Trophoblast cell (in vitro differentiated cells and primary cell): ENCODE results near the gene FASTKD3.

ENCODE experiments used
- DNase-seq, 2 donors: peaks; one replicate each; pipeline ENCODE4 v3.0.0-alpha.2; 2016
- H2AFZ ChIP-seq: 2 replicates; pipeline ENCODE4 v1.6.1; 2013; ENCODE audit warnings: low read length, moderate library complexity, mild to moderate bottlenecking; ENCODE audit not compliant: insufficient read depth, poor library complexity
- H2AK5ac ChIP-seq: 2 replicates; pipeline ENCODE4 v1.6.1; 2013; ENCODE audit warnings: mild to moderate bottlenecking, low read length
- H2BK120ac ChIP-seq: 2 replicates; pipeline ENCODE4 v1.6.1; 2013; ENCODE audit warnings: low read length, mild to moderate bottlenecking, moderate library complexity; ENCODE audit not compliant: insufficient read depth, poor library complexity
- H2BK12ac ChIP-seq: 2 replicates; pipeline ENCODE4 v1.6.1; 2013; ENCODE audit warnings: mild to moderate bottlenecking, low read length, moderate library complexity
- H2BK5ac ChIP-seq: 2 replicates; pipeline ENCODE4 v1.6.1; 2013; ENCODE audit warnings: low read length, low read depth, moderate library complexity, mild to moderate bottlenecking; ENCODE audit not compliant: poor library complexity
- H3K14ac ChIP-seq: 2 replicates; pipeline ENCODE4 v1.6.1; 2013; ENCODE audit warnings: mild to moderate bottlenecking, low read length
- H3K18ac ChIP-seq: 2 replicates; pipeline ENCODE4 v1.6.1; 2013; ENCODE audit warnings: mild to moderate bottlenecking, low read length
- H3K23ac ChIP-seq: 2 replicates; pipeline ENCODE4 v1.6.1; 2013; ENCODE audit warnings: low read length
- H3K27ac ChIP-seq: 2 replicates; pipeline ENCODE4 v1.5.1; 2013; ENCODE audit warnings: low read depth, mild to moderate bottlenecking, inconsistent platforms, low read length, moderate library complexity
- H3K27me3 ChIP-seq: 2 replicates; pipeline ENCODE4 v1.6.1; 2013; ENCODE audit warnings: inconsistent platforms, mild to moderate bottlenecking, low read length, moderate library complexity; ENCODE audit not compliant: insufficient read depth
- H3K36me3 ChIP-seq, 2 experiments: 1 replicate in 1 of 2; 2 replicates in 1 of 2; pipeline ENCODE4 v1.6.1; 2013; ENCODE audit warnings: low read length in 2 of 2, mild to moderate bottlenecking in 2 of 2, moderate library complexity in 1 of 2; ENCODE audit not compliant: insufficient read depth in 2 of 2, control insufficient read depth in 1 of 2
- H3K4ac ChIP-seq: 2 replicates; pipeline ENCODE4 v1.6.1; 2013; ENCODE audit warnings: low read depth, mild to moderate bottlenecking, low read length, moderate library complexity
- H3K4me1 ChIP-seq, 2 experiments: 1 replicate in 1 of 2; 2 replicates in 1 of 2; pipeline ENCODE4 v1.6.1; 2013; ENCODE audit warnings: low read length in 2 of 2, mild to moderate bottlenecking in 2 of 2, moderate library complexity in 1 of 2; ENCODE audit not compliant: insufficient read depth in 2 of 2, control insufficient read depth in 1 of 2
- H3K4me2 ChIP-seq: 2 replicates; pipeline ENCODE4 v1.6.1; 2013; ENCODE audit warnings: inconsistent platforms, mild to moderate bottlenecking, low read length, moderate library complexity
- H3K4me3 ChIP-seq: 2 replicates; pipeline ENCODE4 v1.5.1; 2013; ENCODE audit warnings: mild to moderate bottlenecking, low read depth, low read length, inconsistent platforms
- H3K79me1 ChIP-seq: one replicate; pipeline ENCODE4 v1.6.1; 2013; ENCODE audit warnings: low read length
- H3K79me2 ChIP-seq: 2 replicates; pipeline ENCODE4 v1.6.1; 2013; ENCODE audit warnings: low read length, mild to moderate bottlenecking; ENCODE audit not compliant: control insufficient read depth, insufficient read depth, poor library complexity
- H3K9ac ChIP-seq: 2 replicates; pipeline ENCODE4 v1.6.1; 2013; ENCODE audit warnings: mild to moderate bottlenecking, low read length
- H3K9me3 ChIP-seq: 2 replicates; pipeline ENCODE4 v1.6.1; 2013; ENCODE audit warnings: low read depth, mild to moderate bottlenecking, control low read depth, inconsistent platforms, low read length; ENCODE audit not compliant: insufficient read depth
- H4K12ac ChIP-seq: 2 replicates; pipeline ENCODE4 v1.6.1; 2013; ENCODE audit warnings: low read depth, mild to moderate bottlenecking, low read length, moderate library complexity
- H4K8ac ChIP-seq: 2 replicates; pipeline ENCODE4 v1.6.1; 2013; ENCODE audit warnings: low read depth, mild to moderate bottlenecking, low read length, moderate library complexity
- H4K91ac ChIP-seq: one replicate; pipeline ENCODE4 v1.6.1; 2013; ENCODE audit warnings: low read depth, mild to moderate bottlenecking, low read length, moderate library complexity
- WGBS: extraction: QIAGEN DNeasy Blood & Tissue Kit; methylation state at CpG from one replicate; pipeline ENCODE4 v1.1.7; 2013; ENCODE audit warnings: missing lambda C conversion rate; ENCODE audit not compliant: insufficient read length, insufficient coverage; ENCODE audit errors: extremely low coverage; 5-methylcytosine and 5-hydroxymethylcytosine counted together

Gene FASTKD3

GRCh38 chr5:7852542-7852941, 16.3 kb downstream of the FASTKD3 start:
- H2BK12ac ChIP-seq, result no peak overlapping the region
- H3K18ac ChIP-seq, result no peak overlapping the region
- no peak overlapping the region for H2BK5ac ChIP-seq
- H3K36me3 ChIP-seq, result no peaks in the 10 kb centered on the region
- no peak overlapping the region for H4K91ac ChIP-seq
- no peaks in the 10 kb centered on the region for H3K79me2 ChIP-seq
- no peak overlapping the region for H3K23ac ChIP-seq
- WGBS, result no CpG with 5 or more reads among the region's 1 CpG
- peaks cover 5% of the 10 kb centered on the region for H3K9me3 ChIP-seq
- no peak overlapping the region for H2BK120ac ChIP-seq
- H3K27ac ChIP-seq, result no peak overlapping the region
- no peak overlapping the region for H3K4me3 ChIP-seq
- H3K79me1 ChIP-seq, result peaks cover 3% of the 10 kb centered on the region
- H3K4ac ChIP-seq, result no peak overlapping the region
- peaks cover 4 to 14% of the 10 kb centered on the region in 2 experiments for H3K4me1 ChIP-seq
- no peak overlapping the region for H2AK5ac ChIP-seq
- no peak overlapping the region for H4K8ac ChIP-seq
- peak in 1 of 2 donors; percentile 4 for DNase-seq
- no peak overlapping the region for H2AFZ ChIP-seq
- H4K12ac ChIP-seq, result no peak overlapping the region
- no peak overlapping the region for H3K4me2 ChIP-seq
- no peaks in the 10 kb centered on the region for H3K27me3 ChIP-seq
- no peak overlapping the region for H3K14ac ChIP-seq
- H3K9ac ChIP-seq, result no peak overlapping the region

GRCh38 chr5:7851617-7852289, 17.1 kb downstream of the FASTKD3 start:
- Histone ChIP-seq H3K36me3 (no peaks in the 10 kb centered on the region), H3K79me2 (no peaks in the 10 kb centered on the region), H2BK12ac (no peak overlapping the region), H3K27ac (no peak overlapping the region), H3K4me1 (peaks cover 4 to 14% of the 10 kb centered on the region in 2 experiments), H2BK5ac (no peak overlapping the region), H3K14ac (no peak overlapping the region), H3K79me1 (peaks cover 3% of the 10 kb centered on the region), H4K12ac (no peak overlapping the region), H3K9me3 (peaks cover 5% of the 10 kb centered on the region), H3K4me3 (no peak overlapping the region), H2AFZ (no peak overlapping the region), H4K8ac (no peak overlapping the region), H3K27me3 (no peaks in the 10 kb centered on the region), H3K9ac (no peak overlapping the region), H4K91ac (no peak overlapping the region), H3K4me2 (no peak overlapping the region), H2BK120ac (no peak overlapping the region), H2AK5ac (no peak overlapping the region), H3K18ac (no peak overlapping the region), H3K4ac (no peak overlapping the region), H3K23ac (no peak overlapping the region)
- DNase-seq, result peak; percentile 78 to 88
- WGBS, result no CpG with 5 or more reads among the region's 8 CpGs

- Histone ChIP-seq H3K36me3 (no peaks in the 10 kb centered on the region), H3K9ac (no peak overlapping the region), H3K27ac (no peak overlapping the region), H2AFZ (peak overlapping the region; percentile 80), H2AK5ac (no peak overlapping the region), H3K79me1 (peaks cover 3% of the 10 kb centered on the region), H3K4ac (no peak overlapping the region), H2BK12ac (no peak overlapping the region), H4K91ac (no peak overlapping the region), H3K79me2 (no peaks in the 10 kb centered on the region), H3K18ac (no peak overlapping the region), H4K12ac (no peak overlapping the region), H3K23ac (no peak overlapping the region), H3K4me1 (peaks cover 4 to 14% of the 10 kb centered on the region in 2 experiments), H3K27me3 (no peaks in the 10 kb centered on the region), H4K8ac (peak overlapping the region; percentile 13), H3K4me3 (peak overlapping the region; percentile 90), H2BK5ac (no peak overlapping the region), H2BK120ac (no peak overlapping the region), H3K4me2 (peak overlapping the region; percentile 67), H3K14ac (no peak overlapping the region), H3K9me3 (peaks cover 5% of the 10 kb centered on the region)
- no CpG with 5 or more reads among the region's 16 CpGs for WGBS
- no peak for DNase-seq
These were observed 17.6 kb downstream of the FASTKD3 start for GRCh38 chr5:7851240-7851592.

GRCh38 chr5:7850395-7851239, 18.2 kb downstream of the FASTKD3 start, which contains the start of gene CFAP90:
Gene CFAP90, minus strand, starts transcription at chr5:7851133. Its CDS starts 112 bp downstream, at chr5:7851021.
- Histone ChIP-seq H2AK5ac (no peak within 1 kb of the TSS), H3K27me3 (no peaks in the 10 kb centered on the region), H2BK120ac (no peak within 1 kb of the TSS), H4K91ac (peak within 1 kb of the TSS; percentile 71), H3K23ac (no peak within 1 kb of the TSS), H3K18ac (peak within 1 kb of the TSS; percentile 66), H3K79me1 (peaks cover 3% of the 10 kb centered on the region), H4K12ac (peak within 1 kb of the TSS; percentile 47), H3K27ac (peak within 1 kb of the TSS; percentile 58), H3K4me1 (peaks cover 4 to 14% of the 10 kb centered on the region in 2 experiments), H2AFZ (peak within 1 kb of the TSS; percentile 80), H4K8ac (peak within 1 kb of the TSS; percentile 75), H3K9me3 (peaks cover 5% of the 10 kb centered on the region), H3K4me2 (peak within 1 kb of the TSS; percentile 73), H2BK5ac (peak within 1 kb of the TSS; percentile 36), H2BK12ac (no peak within 1 kb of the TSS), H3K36me3 (no peaks in the 10 kb centered on the region), H3K14ac (peak within 1 kb of the TSS; percentile 63), H3K79me2 (no peaks in the 10 kb centered on the region), H3K4ac (no peak within 1 kb of the TSS), H3K9ac (peak within 1 kb of the TSS; percentile 28), H3K4me3 (peak within 1 kb of the TSS; percentile 90)
- WGBS, result no CpG with 5 or more reads among the region's 76 CpGs
- peak; percentile 78 to 79 for DNase-seq
